ENCODE results near the gene MAP1LC3B2.

The MAP1LC3B2 gene

DNA sequence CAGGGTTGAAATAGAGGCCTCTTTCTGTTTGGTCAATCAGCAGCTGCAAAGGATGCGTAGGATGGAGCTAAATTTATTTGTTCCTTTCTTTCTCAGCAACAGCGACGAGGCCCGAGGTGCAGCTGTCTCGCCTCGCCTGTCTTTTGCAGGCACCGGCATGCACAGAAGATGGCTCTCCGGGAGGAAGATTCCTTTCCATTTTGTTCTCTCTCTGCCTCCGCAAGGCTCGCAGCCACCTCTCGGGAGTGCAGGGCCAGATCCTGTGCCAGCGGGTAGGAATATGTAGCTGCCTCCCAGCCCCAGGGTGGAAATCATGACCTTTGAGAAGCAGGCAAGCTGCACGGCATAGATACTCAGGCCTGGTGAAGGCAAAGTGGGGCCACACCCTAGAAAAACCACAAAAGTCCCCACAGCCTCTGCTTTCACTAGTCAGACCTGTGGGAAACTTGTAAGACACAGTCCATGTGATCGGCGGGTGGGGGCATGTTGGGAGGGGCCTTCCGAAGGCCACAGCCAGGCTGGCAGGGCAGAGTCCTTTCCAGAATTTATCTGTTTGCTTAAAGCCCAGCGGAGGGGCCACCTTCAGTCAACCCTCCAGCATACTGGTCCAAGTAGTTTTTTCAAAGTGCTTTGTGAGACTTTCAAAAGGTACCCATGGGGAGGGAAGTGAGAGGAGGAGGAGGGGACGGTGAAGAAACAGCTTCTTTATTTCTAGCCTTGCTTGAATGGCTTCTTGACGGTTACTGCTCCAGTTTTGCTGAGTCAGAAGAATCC, at the start of gene MAP1LC3B2:
Gene MAP1LC3B2, plus strand, starts transcription at position 220 of the 774 bp plus-strand sequence. CDS start 16,562 bp downstream, outside the sequence.
- peak; percentile 76 for DNase-seq (ENCODE audit: low spot score)

DNA sequence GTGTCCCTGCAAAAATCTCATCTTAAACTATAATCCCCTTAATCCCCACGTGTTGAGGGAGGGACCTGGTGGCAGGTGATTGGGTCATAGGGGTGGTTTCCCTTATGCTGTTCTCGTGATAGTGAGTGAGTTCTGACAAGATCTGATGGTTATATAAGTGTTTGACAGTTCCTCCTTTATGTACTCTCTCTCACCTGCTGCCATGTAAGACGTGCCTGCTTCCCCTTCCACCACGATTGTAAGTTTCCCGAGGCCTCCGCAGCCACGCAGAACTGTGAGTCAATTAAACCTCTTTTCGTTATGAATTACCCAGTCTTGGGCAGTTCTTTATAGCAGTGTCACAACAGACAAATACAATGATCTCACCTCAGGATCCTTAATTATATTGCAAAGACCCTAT, 45.2 kb upstream of the MAP1LC3B2 start:
- DNase-seq (ENCODE audit: low spot score) = no peak

DNA sequence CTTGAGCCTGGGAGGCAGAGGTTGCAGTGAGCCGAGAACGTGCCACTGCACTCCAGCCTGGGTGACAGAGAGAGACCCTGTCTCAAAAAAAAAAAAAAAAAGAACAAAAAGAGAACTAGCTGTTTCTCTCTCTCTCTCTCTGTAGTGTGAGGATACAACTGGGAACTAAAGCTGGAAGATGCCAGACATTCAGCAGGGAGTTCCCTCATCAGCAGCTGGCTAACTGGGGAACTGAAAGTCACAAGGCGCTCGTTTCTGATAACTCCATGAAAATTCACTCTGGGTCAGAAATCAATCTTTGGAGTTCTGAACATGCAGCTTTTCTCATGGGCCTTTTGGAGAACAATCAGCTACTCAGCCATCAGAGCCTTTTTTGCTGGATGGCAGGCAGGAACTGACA, 43.5 kb upstream of the MAP1LC3B2 start:
- no peak for DNase-seq (ENCODE audit: low spot score)

DNA sequence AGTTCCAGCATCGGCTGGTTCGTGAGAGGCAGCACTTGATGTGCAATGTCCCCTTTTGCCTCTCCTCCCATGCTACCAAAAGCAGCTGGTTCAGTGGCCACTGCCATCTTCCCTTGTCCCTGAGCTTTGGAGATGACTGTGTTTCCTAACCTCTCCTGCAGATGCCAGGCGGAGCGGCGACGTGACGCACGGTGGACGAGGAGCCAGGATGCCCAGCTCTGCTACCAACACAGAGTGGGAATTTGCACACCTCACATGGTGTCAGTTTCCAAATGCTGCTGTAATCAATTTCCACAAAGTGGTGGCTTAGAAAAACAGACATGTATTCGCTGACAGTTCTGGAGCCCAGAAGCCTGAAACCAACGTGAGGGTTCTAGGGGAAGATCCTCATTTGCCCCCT, 42.5 kb upstream of the MAP1LC3B2 start:
- no peak for DNase-seq (ENCODE audit: low spot score)

DNA sequence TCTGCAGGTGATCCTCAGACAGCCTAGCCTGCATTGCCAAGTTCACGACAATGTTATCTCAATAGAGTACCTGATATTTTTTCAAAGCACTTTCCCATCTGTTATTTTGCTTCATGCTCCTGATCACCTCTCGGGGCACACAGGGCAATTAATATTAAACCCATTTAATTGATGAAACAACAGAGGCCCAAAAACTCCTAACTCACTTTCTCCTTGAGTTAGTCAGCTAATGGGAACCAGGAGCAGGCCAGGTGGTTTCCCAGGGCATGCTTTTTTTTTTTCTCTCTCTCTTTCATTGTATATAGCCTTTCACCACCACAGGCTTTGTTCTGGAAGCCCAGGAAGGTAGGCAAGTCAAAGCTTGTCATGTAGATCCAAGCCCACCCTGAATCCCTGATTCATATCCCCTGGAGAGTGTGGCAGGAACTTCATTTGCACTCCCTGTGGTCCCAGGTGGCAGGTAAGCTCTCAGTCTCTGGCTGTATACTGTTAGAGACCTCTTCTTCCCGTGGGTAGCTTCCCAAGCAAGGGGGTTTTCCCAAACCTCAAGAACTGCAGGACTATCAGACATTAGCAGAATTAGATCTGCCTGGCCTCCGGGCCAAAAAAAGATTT, 41.6 kb upstream of the MAP1LC3B2 start:
- DNase-seq (ENCODE audit: low spot score) = no peak

DNA sequence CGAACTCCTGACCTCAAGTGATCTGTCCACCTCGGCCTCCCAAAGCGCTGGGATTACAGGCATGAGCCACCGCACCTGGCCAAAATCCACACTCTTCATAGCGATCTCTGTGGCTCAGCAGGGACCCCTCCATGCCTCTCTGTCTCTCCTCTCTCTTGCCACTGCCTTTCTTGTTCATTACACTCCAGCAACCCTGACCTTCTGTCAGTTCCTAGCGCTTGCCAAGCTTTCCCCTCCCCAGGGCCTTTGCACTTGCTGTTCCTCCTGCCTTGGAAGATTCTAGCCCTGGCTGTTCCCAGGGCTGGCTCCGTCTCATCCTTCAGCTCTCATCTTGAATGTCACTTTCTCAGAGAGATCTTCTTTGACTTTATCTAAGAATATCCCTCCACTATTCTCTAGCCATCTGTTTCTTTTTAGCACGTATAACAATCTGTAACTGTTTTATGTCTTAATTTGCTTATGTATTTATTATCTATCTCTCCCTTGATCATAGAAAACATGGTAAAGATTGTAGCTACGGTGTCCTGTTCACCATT, 38.9 kb upstream of the MAP1LC3B2 start:
- no peak for DNase-seq (ENCODE audit: low spot score)

DNA sequence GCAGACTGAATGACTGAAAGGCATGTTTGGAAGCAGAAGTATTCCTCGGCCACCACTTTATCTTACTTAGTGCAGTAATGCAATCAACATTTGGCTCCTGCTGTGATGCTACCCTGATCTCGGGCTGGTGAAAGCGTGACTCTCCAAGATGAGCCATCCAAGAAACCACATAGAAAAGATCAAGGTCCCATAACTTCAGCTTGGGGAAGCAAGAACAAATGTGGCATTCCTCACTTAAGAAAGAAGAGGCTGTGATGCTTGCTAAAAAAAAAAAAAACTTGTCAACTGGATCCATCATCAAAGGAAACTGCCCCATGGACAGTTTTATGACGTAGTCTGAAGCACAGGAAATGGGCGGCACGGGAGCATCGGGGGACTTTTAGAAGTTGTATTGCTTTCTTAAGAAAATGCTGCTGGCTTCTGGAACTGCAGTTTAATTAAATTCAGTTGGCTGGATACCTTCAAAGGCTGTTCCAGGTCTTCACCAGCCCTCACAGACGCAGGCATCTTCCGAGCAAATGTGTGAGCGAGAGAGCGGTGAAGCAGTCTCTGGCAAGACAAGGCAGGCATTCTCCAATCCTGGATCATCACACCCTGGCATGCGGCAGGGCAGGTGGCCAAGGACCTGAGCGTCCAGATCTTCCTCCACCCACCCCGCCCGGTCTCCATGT, 38.2 kb upstream of the MAP1LC3B2 start:
- peak; percentile 62 for DNase-seq (ENCODE audit: low spot score)

DNA sequence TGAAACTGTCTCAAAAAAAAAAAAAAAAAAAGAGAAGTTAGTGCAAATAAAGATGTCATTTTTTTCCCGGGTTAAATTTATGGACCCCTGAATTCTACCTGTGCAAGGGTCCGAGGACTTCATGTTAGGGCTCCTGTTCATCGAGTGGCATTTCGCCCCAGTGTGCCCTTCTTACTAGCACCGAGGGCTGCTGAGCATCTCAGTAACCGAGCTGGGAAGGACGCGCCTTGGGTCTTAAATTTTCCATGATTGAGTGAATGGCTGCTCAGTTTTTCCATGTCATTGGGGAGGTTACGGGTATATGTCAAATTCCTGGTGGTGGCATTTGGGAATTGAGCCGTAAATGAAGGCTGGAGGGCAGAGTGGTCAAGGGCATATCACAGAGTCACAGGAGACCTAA, 34.9 kb upstream of the MAP1LC3B2 start:
- no peak for DNase-seq (ENCODE audit: low spot score)

DNA sequence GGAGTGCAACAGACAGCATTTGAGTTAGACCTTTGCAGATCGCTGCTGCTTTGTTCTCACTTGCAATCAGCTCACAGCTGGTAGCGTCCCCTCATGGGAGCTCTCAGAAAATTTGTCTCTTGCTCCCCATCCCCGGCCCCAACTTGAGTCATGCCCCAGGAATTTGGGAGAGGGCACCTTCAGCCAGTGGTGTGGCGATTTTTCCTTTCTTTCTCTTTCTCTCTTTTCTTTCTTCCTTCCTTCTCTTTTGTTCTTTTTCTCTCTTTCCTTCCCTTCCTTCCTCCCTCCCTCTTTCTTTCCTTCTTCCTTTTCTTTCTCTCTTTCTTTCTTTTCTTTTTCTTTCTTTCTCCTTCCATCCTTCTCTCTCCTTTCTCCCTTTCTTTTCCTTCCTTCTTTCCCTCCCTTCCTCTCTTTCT, 34.2 kb upstream of the MAP1LC3B2 start:
- DNase-seq (ENCODE audit: low spot score) = no peak

DNA sequence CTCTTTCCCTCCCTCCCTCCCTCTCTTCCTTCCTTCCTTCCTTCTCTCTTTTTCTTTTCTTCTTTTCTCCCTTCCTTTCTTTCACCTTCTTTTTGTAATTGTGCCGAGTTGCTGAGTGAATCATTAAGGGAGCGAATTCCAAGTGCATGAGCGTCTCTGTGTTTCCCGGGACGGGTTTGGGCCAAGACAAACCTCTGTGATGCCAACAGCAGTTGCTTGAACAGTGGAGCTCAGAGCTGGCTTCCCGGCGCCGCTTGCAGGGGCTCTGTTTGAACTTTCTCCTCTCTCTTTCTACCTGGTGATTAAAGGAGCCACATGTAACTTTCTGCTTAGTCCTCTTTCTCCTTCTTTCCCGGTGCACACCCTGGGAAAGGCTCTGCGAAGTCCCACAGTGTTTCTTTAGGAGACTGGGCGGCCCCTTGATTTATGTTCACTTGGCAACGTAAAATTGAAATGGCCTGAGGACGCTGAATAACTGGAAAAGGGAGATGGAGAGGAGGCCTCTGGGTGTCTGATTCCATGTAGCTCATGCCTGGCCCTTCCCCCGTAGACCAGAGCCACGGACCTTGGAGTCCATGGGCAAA, 33.7 kb upstream of the MAP1LC3B2 start:
- peak; percentile 87 for DNase-seq (ENCODE audit: low spot score)

DNA sequence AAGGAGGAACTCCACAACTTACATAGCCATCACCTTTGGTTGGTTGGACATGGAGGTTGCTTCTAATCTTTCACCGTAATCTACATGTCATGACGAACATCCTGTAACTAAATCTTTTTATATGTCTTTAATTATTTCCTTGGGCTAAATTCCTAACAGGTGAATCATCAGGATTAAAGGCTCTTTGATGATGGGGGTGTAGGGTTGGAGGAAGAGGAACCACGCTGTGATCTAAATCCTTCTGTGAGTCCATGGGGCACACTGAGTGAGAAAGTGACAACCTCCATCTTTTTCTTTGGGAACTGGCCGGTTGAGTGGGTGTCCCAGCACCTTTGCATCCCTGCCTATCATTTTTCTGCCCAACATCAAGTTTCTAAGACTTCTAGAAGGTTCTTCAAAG, 31.1 kb upstream of the MAP1LC3B2 start:
- no peak for DNase-seq (ENCODE audit: low spot score)

DNA sequence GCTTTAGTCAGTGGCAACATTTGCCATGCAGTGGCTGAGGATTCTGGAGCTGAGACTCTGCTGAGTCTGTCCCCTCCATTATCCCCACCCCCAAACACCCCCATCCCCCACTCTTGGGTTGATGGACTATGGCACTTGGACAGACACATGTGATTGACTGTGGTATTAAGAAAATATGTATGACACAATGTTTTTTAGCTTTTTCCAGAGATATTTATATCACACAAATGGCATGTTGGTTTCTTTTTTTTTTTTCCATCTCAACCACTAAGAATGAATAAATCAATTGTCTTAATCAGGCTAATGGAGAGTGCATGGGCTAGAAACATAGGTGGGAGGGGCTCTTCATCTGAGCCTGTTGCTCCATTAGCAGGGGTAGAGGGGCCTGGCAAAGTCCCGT, 30.7 kb upstream of the MAP1LC3B2 start:
- DNase-seq (ENCODE audit: low spot score) = peak; percentile 41

DNA sequence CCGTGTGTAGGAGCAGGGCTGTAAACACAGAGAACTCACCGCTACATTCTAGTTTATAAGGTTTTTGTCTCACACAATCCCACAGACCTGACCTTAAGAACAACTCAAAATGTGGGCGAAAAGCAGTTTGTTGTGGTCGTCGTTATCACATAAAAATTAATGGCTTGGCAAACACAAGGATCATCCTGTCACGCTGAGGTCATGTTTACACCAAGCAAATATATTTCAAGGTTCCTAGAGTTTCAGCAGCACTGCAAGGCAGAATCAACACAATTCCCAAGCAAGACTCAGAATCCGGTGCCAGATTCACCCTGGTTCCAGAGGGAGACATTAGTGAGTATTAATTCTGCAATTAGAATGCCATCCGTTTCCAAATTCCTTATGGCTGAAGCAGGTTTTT, 30.1 kb upstream of the MAP1LC3B2 start:
- no peak for DNase-seq (ENCODE audit: low spot score)

DNA sequence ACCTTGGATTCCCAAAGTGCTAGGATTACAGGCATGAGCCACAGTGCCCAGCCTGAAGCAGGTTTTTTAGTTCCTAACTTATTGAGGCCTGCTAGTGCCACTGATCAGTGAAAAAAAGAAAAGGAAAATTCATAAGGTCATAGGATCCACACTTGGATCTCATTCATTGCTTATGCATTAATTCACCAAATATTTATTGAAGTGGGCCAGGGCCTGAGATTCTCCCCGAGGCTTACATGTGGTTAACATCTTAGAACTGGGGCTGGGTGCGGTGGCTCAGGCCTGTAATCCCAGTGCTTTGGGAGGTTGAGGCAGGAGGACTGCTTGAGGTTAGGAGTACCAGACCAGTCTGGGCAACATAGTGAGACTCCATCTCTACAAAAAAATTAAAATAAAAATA, 29.5 kb upstream of the MAP1LC3B2 start:
- no peak for DNase-seq (ENCODE audit: low spot score)

DNA sequence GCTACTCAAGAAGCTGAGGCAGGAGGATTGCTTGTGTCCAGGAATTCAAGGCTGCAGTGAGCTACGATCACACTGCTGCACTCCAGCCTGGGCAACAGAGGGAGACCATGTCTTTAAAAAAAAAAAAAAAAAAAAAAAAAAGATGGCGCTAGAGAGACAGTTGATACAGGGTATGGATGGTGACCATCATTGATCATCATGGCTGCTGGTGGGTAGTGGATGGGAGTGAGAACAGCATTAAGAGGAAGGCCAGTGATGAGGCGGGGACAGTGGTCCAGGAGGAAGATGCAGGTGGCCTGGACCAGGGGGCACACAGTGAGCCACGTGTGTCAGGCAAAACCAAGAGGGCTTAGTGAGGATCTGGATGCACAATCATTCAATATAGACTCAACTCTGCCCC, 26.8 kb upstream of the MAP1LC3B2 start:
- DNase-seq (ENCODE audit: low spot score) = no peak

DNA sequence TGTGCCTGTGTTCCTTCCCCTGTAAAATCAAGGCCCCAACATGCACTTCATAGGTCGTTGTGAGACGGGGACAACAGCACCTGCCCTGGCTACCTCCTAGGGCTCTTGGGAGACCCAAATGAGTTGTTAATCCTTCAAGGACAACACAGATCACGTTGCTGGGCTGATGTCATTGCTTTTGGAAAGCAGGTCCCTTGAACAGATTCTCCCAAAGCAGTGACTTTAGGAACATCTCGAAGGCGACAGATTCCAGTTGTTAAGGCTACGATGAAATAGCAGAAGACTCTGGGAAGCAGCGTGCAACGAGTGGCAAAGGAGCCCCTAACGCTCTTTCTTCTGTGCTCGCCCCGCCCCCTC, 26.2 kb upstream of the MAP1LC3B2 start:
- DNase-seq (ENCODE audit: low spot score) = no peak

DNA sequence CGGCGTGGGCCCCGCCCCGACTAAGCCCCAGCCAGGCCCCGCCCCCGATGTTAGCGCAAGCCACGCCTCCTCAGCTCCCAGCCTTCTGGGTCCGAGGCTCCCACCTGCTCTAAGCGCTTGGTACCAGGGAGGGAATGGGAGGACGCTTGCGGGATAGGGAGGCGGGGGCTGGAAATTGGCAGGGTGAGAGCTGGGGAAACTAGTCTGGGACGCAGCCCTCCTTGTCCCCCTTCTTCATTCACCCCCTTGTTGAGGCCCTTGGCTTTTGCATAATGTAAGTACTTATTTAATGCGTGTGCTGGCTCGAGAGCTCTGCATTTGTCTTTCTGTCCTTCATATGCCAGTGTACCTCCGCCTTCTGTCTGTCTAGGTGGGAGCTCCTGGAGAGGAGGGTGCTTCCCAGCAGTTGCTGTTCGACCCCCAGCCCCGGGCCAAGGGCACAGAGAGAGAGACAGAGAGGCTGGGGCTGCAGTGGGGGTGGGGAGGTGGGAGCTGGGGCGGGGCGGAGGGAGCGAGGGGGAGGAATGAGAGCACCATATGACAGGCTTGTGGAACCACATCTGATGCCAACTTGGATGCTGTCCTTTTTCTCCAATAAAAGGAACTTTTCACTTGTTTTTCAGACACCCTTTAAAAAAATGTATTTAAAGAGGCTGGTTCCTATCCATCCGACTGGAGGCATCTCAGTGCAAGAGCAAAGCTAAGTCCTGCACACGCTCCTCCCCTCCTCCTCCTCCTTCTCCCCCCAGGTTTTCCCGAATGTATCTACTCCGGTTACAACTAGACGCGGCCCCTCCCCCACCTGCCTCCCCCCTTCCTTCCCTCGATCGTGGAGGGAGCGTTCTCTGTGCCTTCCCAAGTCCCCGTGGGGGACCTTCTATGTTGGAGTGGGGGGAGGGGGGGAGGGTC, 25.6 kb upstream of the MAP1LC3B2 start:
- DNase-seq (ENCODE audit: low spot score) = peak; percentile 79

DNA sequence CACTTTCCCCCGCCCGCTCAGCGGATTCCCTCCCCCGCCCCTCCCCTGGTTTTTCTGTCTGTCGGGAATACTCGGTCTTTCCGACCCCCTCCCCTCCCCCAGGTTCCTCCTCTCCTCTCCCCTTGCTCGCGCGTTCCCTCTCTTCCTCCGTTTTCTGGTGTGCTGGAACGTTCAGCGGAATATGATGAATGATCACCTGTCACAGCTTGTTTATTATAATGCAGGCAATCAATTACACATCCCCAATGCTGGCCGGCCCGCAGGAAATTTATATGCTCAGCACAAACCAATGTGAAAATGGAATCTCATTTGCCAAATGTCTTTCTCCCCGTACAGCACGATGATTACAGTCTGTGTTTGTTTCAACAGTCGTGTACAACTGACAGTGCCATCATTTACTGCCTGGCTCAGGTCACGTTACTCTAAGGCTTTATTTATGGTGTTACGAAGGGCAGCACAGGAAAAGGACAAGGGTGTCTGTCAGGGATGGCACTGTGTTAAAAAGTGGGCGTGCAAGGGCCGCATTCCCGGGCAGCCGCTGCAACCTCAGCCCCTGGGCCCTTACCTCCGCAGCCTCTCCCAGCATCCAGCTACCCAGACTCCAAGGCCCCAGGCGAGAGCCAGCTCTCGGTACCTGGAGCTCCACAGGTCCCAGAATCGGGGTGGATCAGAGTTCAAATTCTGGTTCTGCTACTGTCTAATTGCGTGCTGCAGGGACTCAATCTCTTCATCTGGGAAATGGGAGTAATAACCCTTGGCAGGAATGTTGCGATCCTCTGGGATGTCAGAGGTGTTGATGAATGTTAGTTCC, 24.7 kb upstream of the MAP1LC3B2 start:
- no peak for DNase-seq (ENCODE audit: low spot score)

DNA sequence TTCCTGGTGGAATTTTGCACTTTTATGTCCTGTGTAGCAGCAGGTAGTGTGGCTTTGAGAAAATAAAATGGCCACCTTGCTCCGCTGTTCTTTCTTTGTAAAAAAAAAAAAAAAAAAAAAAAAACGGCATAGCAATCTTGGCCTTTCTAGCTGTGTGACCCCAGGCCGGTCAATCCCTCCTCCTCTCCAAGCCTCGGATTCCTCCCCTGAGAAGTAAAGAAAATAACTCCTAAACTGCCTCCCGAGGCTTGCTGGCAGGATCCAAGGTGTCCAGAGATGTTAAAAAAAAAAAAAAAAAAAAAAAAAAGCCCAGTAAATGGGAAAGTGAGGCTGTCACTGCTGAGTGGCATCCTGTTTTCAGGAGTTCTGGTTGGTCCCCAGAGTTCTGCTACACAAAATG, 23.9 kb upstream of the MAP1LC3B2 start:
- no peak for DNase-seq (ENCODE audit: low spot score)

DNA sequence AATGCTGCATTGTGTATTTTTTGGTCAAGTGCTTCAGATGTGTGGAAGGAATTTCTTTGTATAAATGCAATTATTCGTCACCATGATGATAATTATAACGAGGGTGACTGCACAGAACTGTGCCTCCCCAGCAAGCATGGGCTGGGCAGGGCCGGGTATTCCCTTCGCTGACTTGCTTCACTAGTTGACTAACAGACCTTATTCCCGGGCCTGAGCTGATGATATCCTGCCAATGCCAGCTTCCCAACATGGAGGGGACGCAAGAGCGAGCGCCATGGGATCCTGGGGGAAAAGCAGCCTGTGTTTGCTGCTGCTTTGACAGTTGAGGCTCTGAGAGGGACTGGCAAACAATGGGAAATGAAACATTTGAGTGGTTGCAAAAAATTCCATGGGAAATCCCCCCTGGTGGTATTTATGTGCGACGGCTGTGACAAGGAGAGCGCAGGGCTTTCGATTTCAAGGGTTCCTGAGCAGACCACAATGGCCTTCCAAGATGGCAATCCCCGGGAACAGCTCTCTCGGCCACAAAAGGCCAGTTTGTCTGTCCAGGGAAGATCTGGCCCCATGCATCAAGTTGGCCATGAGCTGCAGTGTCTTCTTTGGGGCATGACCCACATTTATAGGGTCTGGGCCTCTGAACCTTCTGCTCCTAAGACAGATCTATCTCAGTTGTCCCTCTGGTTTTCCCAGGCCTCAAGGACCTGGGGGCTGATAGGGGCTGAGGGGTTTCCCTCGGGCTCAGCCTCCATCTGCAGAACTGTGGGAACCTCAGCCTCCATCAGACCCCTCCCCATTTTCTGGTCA, 21.9 kb upstream of the MAP1LC3B2 start:
- no peak for DNase-seq (ENCODE audit: low spot score)

Measured in AG08395 (cell line).